Esophagus mucosa (tissue), 1 donor: ENCODE measurements around the gene PAPOLG. TPM values are rescaled to one million over a fixed set of nuclear protein-coding genes. Genes with fewer than 3 reads are reported as not detected.
"Not testable (repeated sequence)": the region's sequence is repeated elsewhere in the genome, so short reads cannot be mapped to it uniquely, and the experiment has no call there.

Experiments used
- ATAC-seq: fragments of 200-7000 bp; cut with Tn5 transposase; one replicate; pipeline ENCODE4 v1.9.1; 2020
- total RNA-seq: library from RNA; stranded (reverse); gene quantifications from one replicate; pipeline ENCODE4 v1.2.4, GENCODE V29; 2023
- donor health status: DM: yes; HTN: yes; CAD: no.

PAPOLG gene
- total RNA-seq, 1 donor from 2014 or later = 6.9 TPM

DNA sequence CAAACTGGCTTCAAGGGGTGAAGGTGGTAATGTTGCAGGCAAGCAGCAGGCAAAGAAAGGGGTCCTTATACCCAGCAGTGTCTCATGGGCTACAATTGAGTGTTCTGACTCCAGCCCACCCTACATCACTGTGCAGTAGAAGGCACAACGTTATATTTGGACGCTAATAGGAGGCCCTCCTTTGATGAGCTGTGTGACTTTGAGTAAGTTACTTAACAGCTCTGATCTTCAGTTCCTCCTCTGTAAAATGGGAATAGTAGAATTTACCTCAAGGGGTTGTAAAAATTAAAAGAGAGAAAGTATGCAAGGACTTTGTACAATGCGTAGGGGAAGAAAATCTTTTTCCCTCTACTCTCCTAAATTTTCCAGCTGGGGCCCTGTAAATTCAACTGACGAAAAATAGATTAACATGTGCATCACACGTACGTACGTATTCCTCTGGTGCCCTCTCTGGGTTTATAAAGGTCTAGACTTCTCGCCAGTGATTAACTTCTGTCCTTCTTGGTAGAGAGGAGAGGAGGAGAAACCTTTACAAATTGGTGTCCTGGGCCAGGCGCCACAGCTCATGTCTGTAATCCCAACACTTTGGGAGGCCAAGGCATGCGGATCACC is 67.7 kb downstream of the PAPOLG start:
- ATAC-seq = no peak

GRCh38 chr2:60825666-60826065 is 69.6 kb downstream of the PAPOLG start:
- no peak for ATAC-seq

- ATAC-seq = peak; percentile 38
Observed at GRCh38 chr2:60826111-60826510, 70.0 kb downstream of the PAPOLG start.

GRCh38 chr2:60826860-60827259 is 70.8 kb downstream of the PAPOLG start:
- not testable (repeated sequence) for ATAC-seq

DNA sequence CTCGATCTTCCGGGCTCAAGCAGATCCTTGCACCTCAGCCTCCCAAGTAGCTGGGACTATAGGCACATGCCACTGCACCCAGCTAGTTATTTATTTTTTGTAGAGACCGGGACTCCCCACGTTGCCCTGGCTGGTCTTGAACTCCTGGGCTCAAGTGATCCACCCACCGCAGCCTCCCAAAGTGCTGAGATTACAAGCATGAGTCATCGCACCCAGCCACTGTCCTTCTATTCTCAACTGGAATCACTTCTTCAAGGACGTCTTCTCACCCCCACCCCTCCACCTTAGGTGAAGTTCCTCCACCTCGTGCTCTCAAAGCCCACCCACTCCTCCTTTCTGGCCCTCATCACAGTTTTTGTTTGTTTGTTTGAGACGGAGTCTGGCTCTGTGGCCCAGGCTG is 71.3 kb downstream of the PAPOLG start:
- ATAC-seq = no peak

GRCh38 chr2:60830991-60831390 is 74.9 kb downstream of the PAPOLG start:
- no peak for ATAC-seq

DNA sequence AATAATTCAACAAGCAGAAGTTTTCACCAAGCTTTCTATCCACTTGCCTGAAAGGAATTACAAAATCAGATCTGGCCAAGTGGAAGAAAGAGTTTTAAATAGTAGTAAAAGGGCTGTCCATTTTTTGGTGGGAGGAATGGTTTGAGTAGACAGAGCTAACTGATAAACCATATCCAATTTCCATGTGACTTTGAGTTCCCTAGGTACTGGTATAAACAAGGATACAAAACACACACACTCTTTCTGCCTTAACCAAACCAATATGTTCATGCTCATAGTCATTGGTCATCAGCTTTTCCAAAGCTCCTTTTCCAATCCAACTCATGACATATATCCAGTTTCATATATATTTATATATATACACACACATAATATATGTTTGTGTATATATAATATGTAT is 75.9 kb downstream of the PAPOLG start:
- ATAC-seq = no peak

GRCh38 chr2:60832621-60833020 is 76.6 kb downstream of the PAPOLG start:
- ATAC-seq = no peak

GRCh38 chr2:60834270-60834717 is 78.2 kb downstream of the PAPOLG start:
- ATAC-seq = no peak

DNA sequence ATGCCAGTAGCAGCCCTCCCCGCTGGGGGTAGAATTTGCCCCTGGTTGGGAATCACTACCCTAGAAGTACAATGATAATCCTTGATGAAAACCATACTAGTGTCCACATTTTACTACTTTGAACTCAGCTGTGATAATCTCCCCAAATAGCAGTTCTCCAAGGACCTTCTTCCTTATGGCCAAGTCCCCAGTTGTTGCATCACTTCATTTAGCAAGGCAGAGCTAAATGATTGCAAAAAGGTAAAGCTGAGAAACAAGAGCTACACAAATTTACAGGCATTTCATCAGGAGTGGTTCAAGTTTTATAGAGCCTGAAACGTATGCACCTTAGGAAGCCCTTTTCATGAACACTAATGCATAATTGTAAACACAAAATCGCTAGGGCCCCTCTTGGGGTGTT is 80.4 kb downstream of the PAPOLG start:
- no peak for ATAC-seq

- ATAC-seq = no peak
Observed at GRCh38 chr2:60837123-60837522, 81.1 kb downstream of the PAPOLG start.

DNA sequence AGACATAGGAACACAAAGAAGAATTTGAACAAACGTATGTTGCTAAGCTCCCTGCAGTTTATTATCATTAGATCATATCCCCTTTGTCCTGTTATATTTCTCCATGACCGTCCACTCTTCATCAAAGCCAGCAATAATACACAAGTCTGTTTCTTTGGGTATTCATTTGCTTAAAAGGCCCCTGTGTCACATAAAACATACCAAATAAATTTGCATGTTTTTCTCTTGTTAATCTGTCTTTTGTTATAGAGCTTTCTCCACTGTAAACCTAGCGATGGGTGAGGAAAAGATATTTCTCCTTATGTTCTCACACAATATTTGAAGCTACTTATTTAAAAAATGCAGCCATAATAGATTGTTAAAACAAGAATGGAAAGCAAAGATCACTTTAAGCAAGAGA is 82.4 kb downstream of the PAPOLG start:
- no peak for ATAC-seq

- no peak for ATAC-seq
Observed at GRCh38 chr2:60839126-60839813, 83.2 kb downstream of the PAPOLG start.

GRCh38 chr2:60840880-60841279 is 84.8 kb downstream of the PAPOLG start:
- peak; percentile 69 for ATAC-seq

DNA sequence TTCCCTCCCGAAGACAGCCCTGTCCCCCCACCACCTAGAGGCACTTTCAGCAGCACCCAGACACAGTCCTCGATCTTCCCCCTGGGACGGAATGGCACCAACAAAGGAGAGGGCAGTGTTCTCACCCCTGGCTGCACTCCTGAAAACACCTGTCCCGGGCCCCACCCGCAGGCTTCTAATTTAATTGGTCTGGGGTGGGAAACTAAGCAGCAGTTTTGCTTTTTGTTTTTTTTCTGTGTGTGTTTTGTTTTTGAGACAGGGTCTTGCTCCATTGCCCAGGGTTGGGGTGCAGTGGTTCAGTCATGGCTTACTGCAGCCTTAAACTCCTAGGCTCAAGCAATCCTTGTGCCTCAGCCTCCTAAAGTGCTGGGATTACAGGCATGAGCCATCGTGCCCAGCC is 86.9 kb downstream of the PAPOLG start:
- no peak for ATAC-seq

DNA sequence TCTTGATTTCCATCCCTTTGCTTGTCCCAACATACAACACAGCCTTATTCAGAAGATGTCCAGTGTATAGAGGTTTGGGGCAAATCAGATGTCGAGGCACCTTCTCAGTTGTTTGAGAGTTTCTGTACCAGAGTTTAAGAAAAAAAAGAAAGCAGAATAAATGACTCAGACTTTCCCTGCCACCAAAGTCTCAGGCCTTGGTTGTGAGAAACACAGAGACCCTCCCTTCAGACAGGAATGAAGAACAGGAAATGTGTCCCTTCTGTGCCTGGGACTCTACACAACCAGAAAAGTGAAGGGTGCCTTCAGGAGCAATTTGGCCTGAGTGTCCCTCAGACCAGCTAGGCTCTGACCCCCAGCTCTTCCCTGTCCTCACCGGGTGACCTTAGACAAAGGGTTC is 88.0 kb downstream of the PAPOLG start:
- no peak for ATAC-seq

DNA sequence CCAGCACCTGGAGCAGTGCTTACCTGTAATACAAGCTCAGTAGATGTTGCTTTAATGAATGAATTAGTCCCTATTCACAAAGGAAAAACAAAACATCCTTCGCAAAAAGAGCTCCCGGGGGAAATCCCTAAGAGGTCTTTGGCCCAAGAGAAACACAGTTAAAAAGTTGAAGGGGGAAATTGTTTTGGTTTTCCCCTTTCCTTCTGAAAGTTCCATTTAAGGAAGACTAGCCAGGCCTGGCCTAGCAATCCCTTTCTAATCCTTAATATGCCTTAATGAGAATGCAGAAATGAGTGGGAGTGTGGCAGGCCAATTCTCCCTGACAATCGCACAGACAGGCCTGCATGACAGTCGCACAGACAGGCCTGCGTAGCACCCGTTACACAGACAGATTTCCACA is 91.8 kb downstream of the PAPOLG start:
- no peak for ATAC-seq

Other genes with a start within 250 kb of the PAPOLG start
- gene BCL11A, start 202.6 kb upstream of the PAPOLG start, total RNA-seq = 43.0 TPM
- 19.8 TPM for gene REL, start 125.3 kb downstream of the PAPOLG start, total RNA-seq